H9 (cell line): ENCODE data around the gene PTGER4. TPM values are rescaled to one million over a fixed set of nuclear protein-coding genes. Genes with fewer than 3 reads are reported as not detected.

Source experiments
- DNase-seq: peaks from one replicate; pipeline ENCODE4 v3.0.0-alpha.2; 2017
- H2AFZ ChIP-seq: one replicate; pipeline ENCODE4 v1.6.1; 2013; ENCODE audit warnings: mild to moderate bottlenecking, low read length, control low read depth, moderate library complexity
- H2AK5ac ChIP-seq: 2 replicates; pipeline ENCODE4 v1.6.1; 2013; ENCODE audit warnings: low read length, control low read depth, mixed read lengths; ENCODE audit not compliant: insufficient read length
- H2BK120ac ChIP-seq: one replicate; pipeline ENCODE4 v1.6.1; 2013; ENCODE audit warnings: low read depth, mild to moderate bottlenecking, low read length, control low read depth, inconsistent platforms; ENCODE audit not compliant: poor library complexity, severe bottlenecking
- H2BK12ac ChIP-seq: 2 replicates; pipeline ENCODE4 v1.6.1; 2013; ENCODE audit warnings: low read length, control low read depth, mixed read lengths, low read depth; ENCODE audit not compliant: insufficient read length
- H2BK15ac ChIP-seq: 2 replicates; pipeline ENCODE4 v1.6.1; 2013; ENCODE audit warnings: low read depth, low read length, control low read depth
- H2BK20ac ChIP-seq: one replicate; pipeline ENCODE4 v1.6.1; 2013; ENCODE audit warnings: low read depth, mild to moderate bottlenecking, low read length, control low read depth, inconsistent platforms; ENCODE audit not compliant: poor library complexity, severe bottlenecking
- H2BK5ac ChIP-seq: 2 replicates; pipeline ENCODE4 v1.6.1; 2013; ENCODE audit warnings: low read length, control low read depth, mixed read lengths; ENCODE audit not compliant: insufficient read length
- H3K14ac ChIP-seq: 2 replicates; pipeline ENCODE4 v1.6.1; 2013; ENCODE audit warnings: low read length, control low read depth; ENCODE audit not compliant: insufficient read depth
- H3K18ac ChIP-seq: 2 replicates; pipeline ENCODE4 v1.6.1; 2013; ENCODE audit warnings: low read depth, mild to moderate bottlenecking, mixed read lengths, low read length, control low read depth; ENCODE audit not compliant: insufficient read length
- H3K23ac ChIP-seq: 2 replicates; pipeline ENCODE4 v1.6.1; 2013; ENCODE audit warnings: low read length, control low read depth, mixed read lengths, low read depth; ENCODE audit not compliant: insufficient read length
- H3K23me2 ChIP-seq: 2 replicates; pipeline ENCODE4 v1.6.1; 2013; ENCODE audit warnings: low read depth, mild to moderate bottlenecking, mixed read lengths, low read length, control low read depth; ENCODE audit not compliant: insufficient read length, poor library complexity, severe bottlenecking
- H3K27ac ChIP-seq: 2 replicates; pipeline ENCODE4 v1.5.1; 2013; ENCODE audit warnings: low read length, control low read depth, mixed read lengths, low read depth; ENCODE audit not compliant: insufficient read length
- H3K27me3 ChIP-seq: 2 replicates; pipeline ENCODE4 v1.6.1; 2013; ENCODE audit warnings: low read length, control low read depth, inconsistent platforms; ENCODE audit not compliant: insufficient read depth
- H3K4ac ChIP-seq: 2 replicates; pipeline ENCODE4 v1.6.1; 2013; ENCODE audit warnings: low read depth, mild to moderate bottlenecking, control low read depth, inconsistent platforms, low read length, moderate library complexity
- H3K4me1 ChIP-seq: 2 replicates; pipeline ENCODE4 v1.6.1; 2013; ENCODE audit warnings: low read length, control low read depth, inconsistent platforms; ENCODE audit not compliant: insufficient read depth
- H3K4me2 ChIP-seq: 2 replicates; pipeline ENCODE4 v1.6.1; 2013; ENCODE audit warnings: low read length, control low read depth, mixed read lengths; ENCODE audit not compliant: insufficient read length, insufficient read depth
- H3K56ac ChIP-seq: 2 replicates; pipeline ENCODE4 v1.6.1; 2013; ENCODE audit warnings: low read depth, mild to moderate bottlenecking, mixed read lengths, low read length, control low read depth; ENCODE audit not compliant: insufficient read length
- H3K79me1 ChIP-seq: 2 replicates; pipeline ENCODE4 v1.6.1; 2013; ENCODE audit warnings: low read depth, mild to moderate bottlenecking, moderate library complexity, low read length, control low read depth, inconsistent platforms; ENCODE audit not compliant: insufficient read depth, poor library complexity, severe bottlenecking
- H3K79me2 ChIP-seq: 2 replicates; pipeline ENCODE4 v1.6.1; 2013; ENCODE audit warnings: low read length, control low read depth, inconsistent platforms; ENCODE audit not compliant: insufficient read depth
- H3K9ac ChIP-seq: 2 replicates; pipeline ENCODE4 v1.6.1; 2013; ENCODE audit warnings: low read length, control low read depth, mixed read lengths; ENCODE audit not compliant: insufficient read length; ENCODE audit errors: extremely low read depth
- H3K9me3 ChIP-seq: one replicate; pipeline ENCODE4 v1.6.1; 2013; ENCODE audit warnings: low read depth, low read length, inconsistent platforms; ENCODE audit not compliant: control insufficient read depth
- H3T11ph ChIP-seq: one replicate; pipeline ENCODE4 v1.6.1; 2013; ENCODE audit warnings: mild to moderate bottlenecking, low read length, control low read depth, inconsistent platforms
- H4K20me1 ChIP-seq: one replicate; pipeline ENCODE4 v1.6.1; 2013; ENCODE audit not compliant: control insufficient read depth, insufficient read length, insufficient read depth
- H4K5ac ChIP-seq: 2 replicates; pipeline ENCODE4 v1.6.1; 2013; ENCODE audit warnings: low read depth, mild to moderate bottlenecking, mixed read lengths, low read length, control low read depth; ENCODE audit not compliant: insufficient read length
- H4K8ac ChIP-seq: replicated peaks from 2 replicates; pipeline ENCODE4 v1.6.1; 2013; ENCODE audit warnings: low read length, control low read depth, mixed read lengths, low read depth; ENCODE audit not compliant: insufficient read length
- H4K91ac ChIP-seq: 2 replicates; pipeline ENCODE4 v1.6.1; 2013; ENCODE audit warnings: low read depth, mild to moderate bottlenecking, moderate library complexity, mixed read lengths, low read length, control low read depth; ENCODE audit not compliant: insufficient read length
- H3K27ac Mint-ChIP-seq, 3 experiments: 2 replicates in 2 of 3; 3 replicates in 1 of 3; pipeline ENCODE4 v1.8.0; 2020 to 2021; ENCODE audit warnings: mixed read lengths in 3 of 3, mild to moderate bottlenecking in 1 of 3, moderate library complexity in 1 of 3
- H3K27me3 Mint-ChIP-seq: 2 replicates; pipeline ENCODE4 v1.8.0; 2021; ENCODE audit warnings: low read depth, mild to moderate bottlenecking, moderate library complexity, mixed read lengths
- H3K36me3 Mint-ChIP-seq, 3 experiments: 2 replicates in 2 of 3; 3 replicates in 1 of 3; pipeline ENCODE4 v1.8.0; 2020 to 2021; ENCODE audit warnings: low read depth in 3 of 3, mixed read lengths in 3 of 3; ENCODE audit not compliant: insufficient read depth in 1 of 3
- H3K4me1 Mint-ChIP-seq, 2 experiments: 2 replicates each; pipeline ENCODE4 v1.8.0; 2020; ENCODE audit warnings: mixed read lengths in 2 of 2
- H3K4me3 Mint-ChIP-seq, 2 experiments: 2 replicates in 1 of 2; 3 replicates in 1 of 2; pipeline ENCODE4 v1.8.0; 2020 to 2021; ENCODE audit warnings: mild to moderate bottlenecking in 2 of 2, mixed read lengths in 2 of 2, moderate library complexity in 1 of 2
- H3K9me3 Mint-ChIP-seq, 2 experiments: 2 replicates in 1 of 2; 3 replicates in 1 of 2; pipeline ENCODE4 v1.8.0; 2020; ENCODE audit warnings: mild to moderate bottlenecking in 2 of 2, mixed read lengths in 2 of 2, moderate library complexity in 1 of 2
- CTCF ChIP-seq: fragments of 200-600 bp; sonication (generic); conservative IDR thresholded peaks from 3 replicates; pipeline ENCODE4 v1.8.0; 2021; ENCODE audit warnings: antibody characterized with exemption, mild to moderate bottlenecking
- WGBS: extraction: QIAGEN DNeasy Blood & Tissue Kit; methylation state at CpG from one replicate; pipeline ENCODE4 v1.1.7; 2013; ENCODE audit warnings: missing lambda C conversion rate, low lambda C conversion rate, mixed read lengths; ENCODE audit not compliant: insufficient read length; ENCODE audit errors: extremely low coverage; 5-methylcytosine and 5-hydroxymethylcytosine counted together
- total RNA-seq: library from RNA; stranded (reverse); gene quantifications from 2 replicates; pipeline ENCODE4 v1.2.1, GENCODE V29; 2021

PTGER4 gene
- total RNA-seq, 1 experiment from 2014 or later = 0.35 TPM

DNA sequence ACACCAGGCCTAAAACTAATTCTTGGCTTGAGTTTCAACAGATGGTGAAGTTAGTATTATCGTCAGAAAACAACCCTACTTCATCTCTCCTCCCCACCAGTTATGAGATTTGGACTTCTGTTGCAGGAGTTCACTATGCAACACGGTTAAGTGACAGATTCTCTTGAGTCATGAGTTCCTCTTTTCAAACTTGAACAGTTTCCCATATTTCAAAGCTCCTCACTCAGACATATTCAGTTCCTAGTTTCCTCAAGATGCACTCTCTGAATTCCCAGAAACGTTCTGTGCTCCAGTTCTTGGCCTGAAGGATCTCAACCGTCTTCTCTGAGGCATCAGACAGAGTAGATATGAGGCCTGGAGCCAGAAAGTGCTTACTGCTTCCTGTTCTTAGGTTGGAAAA is 7.3 kb upstream of the PTGER4 start:
- no peaks in the 10 kb centered on the region for H3K36me3 Mint-ChIP-seq

More for the DNA sequence above, 7.3 kb upstream of the PTGER4 start:
- Mint-ChIP-seq H3K9me3 (no peaks in the 10 kb centered on the region), H3K4me1 (peaks cover 10 to 11% of the 10 kb centered on the region in 2 experiments), H3K4me3 (no peak overlapping the region), H3K27me3 (peaks cover 5% of the 10 kb centered on the region), H3K27ac (no peak overlapping the region)
- Histone ChIP-seq H3K4me2 (no peak overlapping the region), H3T11ph (no peak overlapping the region), H4K8ac (no peak overlapping the region), H3K27me3 (no peaks in the 10 kb centered on the region), H4K20me1 (no peaks in the 10 kb centered on the region), H3K14ac (no peak overlapping the region), H3K4ac (no peak overlapping the region), H3K9ac (no peak overlapping the region), H3K27ac (no peak overlapping the region), H3K4me1 (peaks cover 5% of the 10 kb centered on the region; the same call in 1 of the 2 replicates), H2AK5ac (no peak overlapping the region), H2BK20ac (no peak overlapping the region), H3K23ac (no peak overlapping the region), H4K91ac (no peak overlapping the region), H3K9me3 (no peaks in the 10 kb centered on the region), H3K56ac (no peak overlapping the region), H3K23me2 (no peaks in the 10 kb centered on the region), H3K18ac (no peak overlapping the region), H3K79me2 (no peaks in the 10 kb centered on the region), H2BK5ac (no peak overlapping the region), H3K79me1 (no peaks in the 10 kb centered on the region), H4K5ac (no peak overlapping the region), H2BK15ac (no peak overlapping the region), H2AFZ (no peak overlapping the region), H2BK120ac (no peak overlapping the region), H2BK12ac (no peak overlapping the region)
- no peak for TF ChIP-seq CTCF
- no peak for DNase-seq
- WGBS = no CpG with 5 or more reads among the region's 4 CpGs
